Measurements from ENCODE around the gene VIL1.

GRCh38 chr2:218434456-218434855 lies 15.5 kb downstream of the VIL1 start:
- TF ChIP-seq CTCF (IDR thresholded peaks at IDR 0.05) = no peak
- TF ChIP-seq EP300 (IDR thresholded peaks at IDR 0.05) = no peak
